ENCODE data around the gene IWS1. TPM values are rescaled to one million over a fixed set of nuclear protein-coding genes. Genes with fewer than 3 reads are reported as not detected.
"Not testable (repeated sequence)": the region's sequence is repeated elsewhere in the genome, so short reads cannot be mapped to it uniquely, and the experiment has no call there.

Gene IWS1
- total RNA-seq, 1 experiment from 2014 or later, result 56.8 TPM

DNA sequence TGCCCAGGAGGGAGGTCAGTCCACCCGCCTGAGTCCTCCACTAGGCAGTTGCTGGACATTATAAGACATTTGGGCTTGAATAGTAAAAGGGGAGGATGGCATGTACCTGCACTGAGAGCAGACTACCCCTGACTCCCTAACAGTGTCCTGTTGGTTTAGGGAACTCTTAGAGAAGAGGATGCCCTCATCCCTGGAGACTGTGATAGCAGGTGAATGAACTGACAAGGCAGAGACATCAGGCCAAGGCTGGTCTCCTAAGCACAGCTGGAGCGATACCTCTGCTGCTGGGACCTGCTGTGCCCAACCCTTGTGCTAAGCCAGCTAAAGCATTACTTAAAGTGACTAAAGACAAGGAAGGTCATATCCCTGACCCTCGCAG is 73.3 kb downstream of the IWS1 start:
- Mint-ChIP-seq H3K4me3 (ENCODE audit: unreplicated experiment) (no peak overlapping the region), H3K4me1 (ENCODE audit: insufficient read depth, unreplicated experiment) (no peaks in the 10 kb centered on the region), H3K36me3 (ENCODE audit: insufficient read depth, unreplicated experiment) (peaks cover 8% of the 10 kb centered on the region), H3K27me3 (ENCODE audit: insufficient read depth, unreplicated experiment) (no peaks in the 10 kb centered on the region), H3K9me3 (ENCODE audit: unreplicated experiment) (no peaks in the 10 kb centered on the region), H3K27ac (ENCODE audit: low read depth, unreplicated experiment) (no peak overlapping the region)
- ChIA-PET CTCF (interaction anchor here (0.7 kb wide), 1 partner anchor 287 kb away, joined by 3 read pairs; no protein-coding TSS in a partner anchor), POLR2A (interaction anchor here (0.8 to 1.7 kb wide), 2 partner anchors 55 to 66 kb away, joined by 3 read pairs; no protein-coding TSS in a partner anchor)
- intact Hi-C loops (cut with micrococcal nuclease), result no loop called here
- no peak for DNase-seq (ENCODE audit: unreplicated experiment)
- TF ChIP-seq, protein P1, sequence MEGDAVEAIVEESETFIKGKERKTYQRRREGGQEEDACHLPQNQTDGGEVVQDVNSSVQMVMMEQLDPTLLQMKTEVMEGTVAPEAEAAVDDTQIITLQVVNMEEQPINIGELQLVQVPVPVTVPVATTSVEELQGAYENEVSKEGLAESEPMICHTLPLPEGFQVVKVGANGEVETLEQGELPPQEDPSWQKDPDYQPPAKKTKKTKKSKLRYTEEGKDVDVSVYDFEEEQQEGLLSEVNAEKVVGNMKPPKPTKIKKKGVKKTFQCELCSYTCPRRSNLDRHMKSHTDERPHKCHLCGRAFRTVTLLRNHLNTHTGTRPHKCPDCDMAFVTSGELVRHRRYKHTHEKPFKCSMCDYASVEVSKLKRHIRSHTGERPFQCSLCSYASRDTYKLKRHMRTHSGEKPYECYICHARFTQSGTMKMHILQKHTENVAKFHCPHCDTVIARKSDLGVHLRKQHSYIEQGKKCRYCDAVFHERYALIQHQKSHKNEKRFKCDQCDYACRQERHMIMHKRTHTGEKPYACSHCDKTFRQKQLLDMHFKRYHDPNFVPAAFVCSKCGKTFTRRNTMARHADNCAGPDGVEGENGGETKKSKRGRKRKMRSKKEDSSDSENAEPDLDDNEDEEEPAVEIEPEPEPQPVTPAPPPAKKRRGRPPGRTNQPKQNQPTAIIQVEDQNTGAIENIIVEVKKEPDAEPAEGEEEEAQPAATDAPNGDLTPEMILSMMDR (IDR thresholded peaks at IDR 0.05; ENCODE audit: unreplicated experiment), result no peak
- BruUV-seq (replicated peaks), result no TSS peak

DNA sequence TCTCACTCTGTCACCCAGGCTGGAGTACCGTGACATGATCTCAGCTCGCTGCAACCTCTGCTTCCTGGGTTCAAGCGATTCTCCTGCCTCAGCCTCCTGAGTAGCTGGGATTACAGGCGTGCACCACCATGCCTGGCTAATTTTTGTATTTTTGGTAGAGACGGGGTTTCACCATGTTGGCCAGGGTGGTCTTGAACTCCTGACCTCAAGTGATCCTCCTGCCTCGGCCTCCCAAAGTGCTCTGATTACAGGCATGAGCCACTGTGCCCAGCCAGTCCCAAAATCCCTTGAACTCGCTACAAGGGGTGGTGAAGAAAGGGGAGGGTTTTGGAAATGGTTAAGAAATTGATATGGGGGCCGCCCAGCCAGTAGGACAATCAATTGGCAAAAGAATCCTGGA is 73.9 kb downstream of the IWS1 start:
- H3K27me3 Mint-ChIP-seq (ENCODE audit: insufficient read depth, unreplicated experiment); H3K4me3 Mint-ChIP-seq (ENCODE audit: unreplicated experiment); BruUV-seq (replicated peaks); H3K27ac Mint-ChIP-seq (ENCODE audit: low read depth, unreplicated experiment); H3K36me3 Mint-ChIP-seq (ENCODE audit: insufficient read depth, unreplicated experiment); intact Hi-C loops (cut with micrococcal nuclease); H3K9me3 Mint-ChIP-seq (ENCODE audit: unreplicated experiment); DNase-seq (ENCODE audit: unreplicated experiment); H3K4me1 Mint-ChIP-seq (ENCODE audit: insufficient read depth, unreplicated experiment): not testable (repeated sequence)
- ChIA-PET CTCF (interaction anchor here (0.6 to 1.2 kb wide), 2 partner anchors 36 to 121 kb away, joined by 3 read pairs; no protein-coding TSS in a partner anchor), POLR2A (interaction anchor here (0.8 kb wide), 1 partner anchor 56 kb away, joined by 3 read pairs; no protein-coding TSS in a partner anchor)

DNA sequence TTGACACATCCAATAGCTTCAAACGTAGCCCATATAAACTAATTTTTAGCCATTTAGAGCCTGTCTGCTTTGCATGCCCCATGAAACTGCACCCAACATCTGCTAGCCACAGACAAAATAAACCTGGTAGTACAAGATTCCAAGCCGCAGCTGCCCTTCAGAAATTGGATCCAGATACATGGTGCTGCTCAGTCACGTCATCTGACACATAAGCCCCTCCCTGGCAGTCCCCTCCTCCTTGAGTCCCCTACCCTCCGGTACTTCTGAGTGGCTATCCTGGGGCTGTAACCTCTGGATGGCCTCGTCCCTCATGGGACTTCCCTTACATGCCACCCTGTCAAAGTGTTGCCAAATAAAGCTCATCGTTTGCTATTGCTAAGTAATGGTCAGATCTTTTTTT is 74.3 kb downstream of the IWS1 start:
- no TSS peak for BruUV-seq (replicated peaks)
- CTCF ChIA-PET, result interaction anchor here (0.6 to 1.2 kb wide), 2 partner anchors 35 to 120 kb away, joined by 3 read pairs; no protein-coding TSS in a partner anchor
- Mint-ChIP-seq H3K4me1 (ENCODE audit: insufficient read depth, unreplicated experiment) (no peaks in the 10 kb centered on the region), H3K4me3 (ENCODE audit: unreplicated experiment) (no peak overlapping the region), H3K27ac (ENCODE audit: low read depth, unreplicated experiment) (no peak overlapping the region), H3K9me3 (ENCODE audit: unreplicated experiment) (no peaks in the 10 kb centered on the region), H3K27me3 (ENCODE audit: insufficient read depth, unreplicated experiment) (no peaks in the 10 kb centered on the region), H3K36me3 (ENCODE audit: insufficient read depth, unreplicated experiment) (peaks cover 6% of the 10 kb centered on the region)
- POLR2A ChIA-PET, result no interaction called here
- DNase-seq (ENCODE audit: unreplicated experiment), result no peak
- TF ChIP-seq, protein P1 (IDR thresholded peaks at IDR 0.05; ENCODE audit: unreplicated experiment), result no peak
- intact Hi-C loops (cut with micrococcal nuclease), result no loop called here

DNA sequence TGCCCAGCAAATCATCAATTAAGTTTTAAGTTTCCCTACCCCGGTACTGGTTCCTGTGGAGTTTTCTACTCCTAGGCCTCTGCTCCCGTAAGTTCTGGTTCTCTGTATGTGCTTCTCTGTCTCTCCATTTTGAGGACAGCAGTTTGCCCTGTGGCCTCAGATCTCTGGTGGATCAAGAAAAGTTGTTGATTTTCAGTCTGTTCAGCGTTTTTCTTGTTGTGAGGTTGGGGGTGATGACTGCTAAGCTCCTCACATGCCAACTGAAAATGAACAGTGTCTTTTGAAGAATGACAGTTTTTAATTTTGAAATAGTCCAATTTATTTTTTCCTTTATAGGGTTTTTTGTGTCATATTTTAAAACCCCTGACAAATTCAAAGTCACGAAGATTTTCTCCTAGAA is 76.4 kb downstream of the IWS1 start:
- BruUV-seq (replicated peaks), result no TSS peak

More for the DNA sequence above, 76.4 kb downstream of the IWS1 start:
- Mint-ChIP-seq H3K36me3 (ENCODE audit: insufficient read depth, unreplicated experiment) (no peaks in the 10 kb centered on the region), H3K27me3 (ENCODE audit: insufficient read depth, unreplicated experiment) (no peaks in the 10 kb centered on the region), H3K4me1 (ENCODE audit: insufficient read depth, unreplicated experiment) (no peaks in the 10 kb centered on the region), H3K4me3 (ENCODE audit: unreplicated experiment) (no peak overlapping the region), H3K27ac (ENCODE audit: low read depth, unreplicated experiment) (no peak overlapping the region), H3K9me3 (ENCODE audit: unreplicated experiment) (peaks cover 4% of the 10 kb centered on the region)
- DNase-seq (ENCODE audit: unreplicated experiment), result no peak
- POLR2A ChIA-PET, result no interaction called here
- CTCF ChIA-PET, result no interaction called here
- TF ChIP-seq, protein P1 (IDR thresholded peaks at IDR 0.05; ENCODE audit: unreplicated experiment), result no peak
- intact Hi-C loops (cut with micrococcal nuclease), result no loop called here

Measured in MCF 10A (cell line).